Fibroblast of lung (primary cell): Measurements from ENCODE around the gene LAYN. TPM values are rescaled to one million over a fixed set of nuclear protein-coding genes. Genes with fewer than 3 reads are reported as not detected.

Experiments
- DNase-seq, 2 donors: peaks; one replicate each; pipeline versions ENCODE4 v3.0.0 to v3.0.0-alpha.2; 2010; ENCODE audit warnings: low read depth in 2 of 2
- H2AFZ ChIP-seq: 2 replicates; pipeline ENCODE4 v1.5.1; 2012; ENCODE audit warnings: low read length, control low read depth, inconsistent platforms
- H3K27ac ChIP-seq: 2 replicates; pipeline ENCODE4 v1.5.1; 2011; ENCODE audit warnings: low read length, control low read depth; ENCODE audit not compliant: insufficient read depth
- H3K27me3 ChIP-seq: 2 replicates; pipeline ENCODE4 v1.5.1; 2011; ENCODE audit warnings: mild to moderate bottlenecking, low read length; ENCODE audit not compliant: control insufficient read depth, insufficient read depth
- H3K36me3 ChIP-seq: 2 replicates; pipeline ENCODE4 v1.5.1; 2011; ENCODE audit warnings: low read length; ENCODE audit not compliant: control insufficient read depth, insufficient read depth
- H3K4me1 ChIP-seq: 2 replicates; pipeline ENCODE4 v1.5.1; 2011; ENCODE audit warnings: low read length; ENCODE audit not compliant: control insufficient read depth, insufficient read depth; ENCODE audit errors: extremely low read depth
- H3K4me2 ChIP-seq: 2 replicates; pipeline ENCODE4 v1.5.1; 2011; ENCODE audit warnings: low read length, control low read depth; ENCODE audit not compliant: insufficient read depth; ENCODE audit errors: extremely low read depth
- H3K4me3 ChIP-seq, 4 experiments: fragments of 200-600 bp in 1 of 4; sonication (generic) in 1 of 4; replicated peaks in 1 of 4; 2 replicates each; pipeline ENCODE4 v1.5.1; 2011 to 2016; ENCODE audit warnings: low read length in 4 of 4, low read depth in 3 of 4, mild to moderate bottlenecking in 3 of 4, control low read depth in 2 of 4, inconsistent platforms in 1 of 4, mixed read lengths in 1 of 4; ENCODE audit not compliant: insufficient read depth in 1 of 4; ENCODE audit errors: control extremely low read depth in 1 of 4
- H3K79me2 ChIP-seq: 2 replicates; pipeline ENCODE4 v1.5.1; 2012; ENCODE audit warnings: mild to moderate bottlenecking, low read length, inconsistent platforms; ENCODE audit not compliant: control insufficient read depth, insufficient read depth
- H3K9ac ChIP-seq: 2 replicates; pipeline ENCODE4 v1.5.1; 2011; ENCODE audit warnings: mild to moderate bottlenecking, low read length, control low read depth; ENCODE audit not compliant: insufficient read depth
- H3K9me3 ChIP-seq: 2 replicates; pipeline ENCODE4 v1.5.1; 2012; ENCODE audit warnings: low read depth, low read length; ENCODE audit not compliant: control insufficient read depth, insufficient read depth
- H4K20me1 ChIP-seq: 2 replicates; pipeline ENCODE4 v1.5.1; 2011; ENCODE audit warnings: low read length; ENCODE audit not compliant: control insufficient read depth, insufficient read depth; ENCODE audit errors: extremely low read depth
- EZH2 ChIP-seq: IDR thresholded peaks from 2 replicates; pipeline ENCODE4 v1.5.1; 2012; ENCODE audit warnings: low read length, control low read depth, mild to moderate bottlenecking; ENCODE audit errors: missing control alignments
- polyA plus RNA-seq, 2 donors: library from polyadenylated mRNA; depleted of rRNA in 1 of 2; stranded (reverse) in 1 of 2; unstranded in 1 of 2; fragments of >200 nt; gene quantifications; 2 replicates each; pipeline ENCODE4 v1.2.1, GENCODE V29; 2011 to 2012; ENCODE audit warnings: missing spikeins in 1 of 2
- total RNA-seq: library from RNA; depleted of rRNA; stranded (reverse); fragments of >200 nt; gene quantifications from 2 replicates; pipeline ENCODE4 v1.2.1, GENCODE V29; 2014
- TF ChIP-seq, protein P1 (sequence below), 2 donors: IDR thresholded peaks in 1 of 2; conservative IDR thresholded peaks in 1 of 2; 1 replicate in 1 of 2; 2 replicates in 1 of 2; pipeline ENCODE4 v1.5.1; 2011 to 2012; ENCODE audit warnings: low read length in 2 of 2, control low read depth in 1 of 2, inconsistent platforms in 1 of 2, low read depth in 1 of 2, mild to moderate bottlenecking in 1 of 2

The LAYN gene
- total and polyA plus RNA-seq, 2 donors (not counting 1 experiment from before 2014, with no cell fraction given) = 117 to 140 TPM

DNA sequence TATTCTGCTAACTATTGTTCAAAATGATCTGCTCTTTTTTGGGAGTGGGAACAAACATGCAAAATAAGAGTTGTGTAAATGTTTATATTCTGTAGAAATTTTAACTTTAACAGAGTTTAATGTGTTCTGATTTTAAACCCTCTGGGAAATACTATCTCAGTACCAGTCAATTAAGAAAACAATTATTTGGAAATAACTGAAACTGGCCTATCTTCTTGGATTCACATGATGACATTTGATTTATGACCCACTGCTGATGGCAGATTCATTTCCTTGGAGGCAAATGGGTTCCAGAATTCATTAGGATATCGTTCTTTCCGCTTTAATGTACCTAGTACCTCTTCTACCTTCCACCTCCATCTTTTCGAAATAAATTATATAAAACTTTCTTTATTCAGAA, 67.2 kb downstream of the LAYN start:
- H3K4me3 ChIP-seq = no peak overlapping the region
- H4K20me1 ChIP-seq = no peaks in the 10 kb centered on the region
- DNase-seq = no peak
- H3K4me1 ChIP-seq = peaks cover 9% of the 10 kb centered on the region
- H3K9me3 ChIP-seq = no peaks in the 10 kb centered on the region
- no peak for TF ChIP-seq EZH2
- TF ChIP-seq, protein P1, sequence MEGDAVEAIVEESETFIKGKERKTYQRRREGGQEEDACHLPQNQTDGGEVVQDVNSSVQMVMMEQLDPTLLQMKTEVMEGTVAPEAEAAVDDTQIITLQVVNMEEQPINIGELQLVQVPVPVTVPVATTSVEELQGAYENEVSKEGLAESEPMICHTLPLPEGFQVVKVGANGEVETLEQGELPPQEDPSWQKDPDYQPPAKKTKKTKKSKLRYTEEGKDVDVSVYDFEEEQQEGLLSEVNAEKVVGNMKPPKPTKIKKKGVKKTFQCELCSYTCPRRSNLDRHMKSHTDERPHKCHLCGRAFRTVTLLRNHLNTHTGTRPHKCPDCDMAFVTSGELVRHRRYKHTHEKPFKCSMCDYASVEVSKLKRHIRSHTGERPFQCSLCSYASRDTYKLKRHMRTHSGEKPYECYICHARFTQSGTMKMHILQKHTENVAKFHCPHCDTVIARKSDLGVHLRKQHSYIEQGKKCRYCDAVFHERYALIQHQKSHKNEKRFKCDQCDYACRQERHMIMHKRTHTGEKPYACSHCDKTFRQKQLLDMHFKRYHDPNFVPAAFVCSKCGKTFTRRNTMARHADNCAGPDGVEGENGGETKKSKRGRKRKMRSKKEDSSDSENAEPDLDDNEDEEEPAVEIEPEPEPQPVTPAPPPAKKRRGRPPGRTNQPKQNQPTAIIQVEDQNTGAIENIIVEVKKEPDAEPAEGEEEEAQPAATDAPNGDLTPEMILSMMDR (conservative IDR thresholded peaks at IDR 0.05 in 1 of 2, IDR thresholded peaks at IDR 0.05 in 1 of 2; ENCODE audit: low read depth in 1 of 2, low read length in 2 of 2) = no peak
- no peak overlapping the region for H3K4me2 ChIP-seq
- no peaks in the 10 kb centered on the region for H3K27me3 ChIP-seq
- no peak overlapping the region for H3K9ac ChIP-seq
- H3K27ac ChIP-seq = no peak overlapping the region
- peaks cover 55% of the 10 kb centered on the region for H3K79me2 ChIP-seq
- H2AFZ ChIP-seq = no peak overlapping the region
- H3K36me3 ChIP-seq = no peaks in the 10 kb centered on the region

Other genes starting within 250 kb of the LAYN start
- gene POU2AF3, start 242.2 kb upstream of the LAYN start, total RNA-seq = 0.17 and 0.26 TPM in 2 replicates
- gene POU2AF3, start 242.2 kb upstream of the LAYN start, polyA plus RNA-seq = 0.07 TPM in 1 of 2 replicates, not detected in the other
- 0.17 TPM in 1 of 2 replicates, not detected in the other for gene POU2AF1, start 161.4 kb upstream of the LAYN start, total RNA-seq
- not detected in 2 replicates for gene POU2AF1, start 161.4 kb upstream of the LAYN start, polyA plus RNA-seq
- gene BTG4, start 28.3 kb upstream of the LAYN start, total RNA-seq = under 0.01 and 0.33 TPM in 2 replicates
- gene BTG4, start 28.3 kb upstream of the LAYN start, polyA plus RNA-seq = 0.08 and 0.09 TPM in 2 replicates
- not detected in 2 replicates for gene HOATZ, start 25.9 kb upstream of the LAYN start, total RNA-seq
- not detected in 2 replicates for gene HOATZ, start 25.9 kb upstream of the LAYN start, polyA plus RNA-seq
- gene SIK2, start 61.7 kb downstream of the LAYN start, total RNA-seq = 11.0 and 16.3 TPM in 2 replicates
- 19.3 and 20.1 TPM in 2 replicates for gene SIK2, start 61.7 kb downstream of the LAYN start, polyA plus RNA-seq
- 20.8 and 43.1 TPM in 2 replicates for gene PPP2R1B, start 225.7 kb downstream of the LAYN start, total RNA-seq
- gene PPP2R1B, start 225.7 kb downstream of the LAYN start, polyA plus RNA-seq = 35.8 and 40.3 TPM in 2 replicates